Vagina (tissue), 2 donors: ENCODE data around the gene RTP1.

Experiments
- CTCF ChIP-seq, 3 experiments: fragments of 450-650 bp in 2 of 3; fragments of 200-600 bp in 1 of 3; sonication (generic) in 1 of 3; IDR thresholded peaks; one replicate each; pipeline ENCODE4 v1.5.1; 2017 to 2019; ENCODE audit warnings: antibody characterized with exemption in 3 of 3, mild to moderate bottlenecking in 2 of 3, moderate library complexity in 2 of 3
- POLR2A ChIP-seq, 2 donors: fragments of 450-650 bp; IDR thresholded peaks; one replicate each; pipeline ENCODE4 v1.6.1; 2017; ENCODE audit warnings: antibody characterized with exemption in 2 of 2, mild to moderate bottlenecking in 2 of 2, moderate library complexity in 2 of 2
- POLR2AphosphoS5 ChIP-seq, 2 donors: sonication (generic); formaldehyde crosslinking; IDR thresholded peaks; one replicate each; pipeline ENCODE4 v1.9.0; 2017; ENCODE audit warnings: antibody characterized with exemption in 2 of 2, mild to moderate bottlenecking in 2 of 2, low read depth in 1 of 2; ENCODE audit not compliant: insufficient read depth in 1 of 2

- no peak for TF ChIP-seq POLR2AphosphoS5 (IDR thresholded peaks at IDR 0.05; ENCODE audit: insufficient read depth in 1 of 2, low read depth in 1 of 2)
- no peak for TF ChIP-seq POLR2A (IDR thresholded peaks at IDR 0.05)
- TF ChIP-seq CTCF (IDR thresholded peaks at IDR 0.05), result no peak
Measured at GRCh38 chr3:187212705-187213104, 15.4 kb downstream of the RTP1 start.
